BLaER1 (cell line): Measurements from ENCODE around the gene PTH2.

Experiments used
- H3K27ac ChIP-seq: shearing (Covaris generic); formaldehyde crosslinking; 2 replicates; pipeline ENCODE4 v1.8.1; 2022
- H3K27me3 ChIP-seq: shearing (Covaris generic); formaldehyde crosslinking; 2 replicates; pipeline ENCODE4 v1.8.1; 2022
- H3K36me3 ChIP-seq: shearing (Covaris generic); formaldehyde crosslinking; 2 replicates; pipeline ENCODE4 v1.8.1; 2022
- H3K4me1 ChIP-seq: shearing (Covaris generic); formaldehyde crosslinking; 2 replicates; pipeline ENCODE4 v1.8.1; 2022
- H3K4me2 ChIP-seq: shearing (Covaris generic); formaldehyde crosslinking; 2 replicates; pipeline ENCODE4 v1.8.1; 2022
- H3K4me3 ChIP-seq: shearing (Covaris generic); formaldehyde crosslinking; 2 replicates; pipeline ENCODE4 v1.8.1; 2022
- H3K9ac ChIP-seq: shearing (Covaris generic); formaldehyde crosslinking; 2 replicates; pipeline ENCODE4 v1.8.1; 2022
- H3K9me3 ChIP-seq: shearing (Covaris generic); formaldehyde crosslinking; 2 replicates; pipeline ENCODE4 v1.8.1; 2022
- H4K20me1 ChIP-seq: shearing (Covaris generic); formaldehyde crosslinking; 2 replicates; pipeline ENCODE4 v1.8.1; 2022
- Cebpa-rat ChIP-seq: shearing (Covaris generic); IDR thresholded peaks from 2 replicates; pipeline ENCODE4 v1.8.1; 2022

PTH2 gene

DNA sequence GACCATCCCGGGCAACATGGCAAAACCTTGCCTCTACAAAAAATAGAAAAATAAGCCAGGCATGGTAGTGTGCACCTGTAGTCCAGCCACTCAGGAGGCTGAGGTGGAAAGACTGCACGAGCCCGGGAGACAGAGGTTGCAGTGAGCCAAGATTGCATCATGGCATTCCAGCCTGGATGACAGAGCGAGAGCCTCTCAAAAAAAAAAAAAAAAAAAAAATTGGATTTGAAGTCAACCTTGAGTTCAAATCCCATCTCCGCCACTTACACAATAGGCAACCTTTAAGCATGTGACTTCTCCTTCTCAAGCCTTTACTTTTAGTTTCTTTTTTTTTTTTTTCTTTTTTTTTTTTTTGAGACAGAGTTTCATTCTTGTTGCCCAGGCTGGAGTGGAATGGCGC, 23.2 kb downstream of the PTH2 start:
- H3K36me3 ChIP-seq = no peaks in the 10 kb centered on the region
- no peak overlapping the region for H3K27ac ChIP-seq
- H3K4me1 ChIP-seq = peaks cover 69% of the 10 kb centered on the region
- no peak for TF ChIP-seq Cebpa-rat
- H3K4me3 ChIP-seq = no peak overlapping the region
- no peak overlapping the region for H3K9ac ChIP-seq
- no peaks in the 10 kb centered on the region for H4K20me1 ChIP-seq
- no peak overlapping the region for H3K4me2 ChIP-seq
- no peaks in the 10 kb centered on the region for H3K27me3 ChIP-seq
- no peaks in the 10 kb centered on the region for H3K9me3 ChIP-seq

DNA sequence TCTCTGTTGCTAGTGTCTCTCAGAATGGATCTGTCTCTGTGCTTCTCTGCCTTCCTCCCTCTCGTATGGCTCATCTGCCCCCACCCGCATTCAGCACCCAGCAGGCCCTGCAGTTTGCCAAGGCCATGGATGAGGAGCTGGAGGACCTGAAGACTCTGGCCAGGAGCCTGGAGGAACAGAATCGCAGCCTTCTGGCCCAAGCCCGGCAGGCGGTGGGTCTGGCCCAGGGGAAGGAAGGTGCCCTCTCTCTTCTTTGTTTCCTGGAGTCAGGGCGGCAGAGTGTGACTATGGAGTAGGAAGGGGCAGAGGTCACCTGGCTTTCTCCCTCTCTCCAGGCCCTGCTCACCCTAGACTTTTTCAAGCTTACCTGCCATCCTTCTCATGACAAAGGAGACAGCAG, 24.3 kb downstream of the PTH2 start:
- peak overlapping the region; percentile 38 for H3K27ac ChIP-seq
- H3K4me2 ChIP-seq = peak overlapping the region; percentile 58
- no peaks in the 10 kb centered on the region for H4K20me1 ChIP-seq
- H3K9me3 ChIP-seq = no peaks in the 10 kb centered on the region
- no peaks in the 10 kb centered on the region for H3K27me3 ChIP-seq
- H3K4me1 ChIP-seq = peaks cover 59% of the 10 kb centered on the region
- H3K9ac ChIP-seq = 0 out of 2 replicates have a peak overlapping the region, but pooled peaks have one; percentile 15
- TF ChIP-seq Cebpa-rat = no peak
- no peak overlapping the region for H3K4me3 ChIP-seq
- no peaks in the 10 kb centered on the region for H3K36me3 ChIP-seq

DNA sequence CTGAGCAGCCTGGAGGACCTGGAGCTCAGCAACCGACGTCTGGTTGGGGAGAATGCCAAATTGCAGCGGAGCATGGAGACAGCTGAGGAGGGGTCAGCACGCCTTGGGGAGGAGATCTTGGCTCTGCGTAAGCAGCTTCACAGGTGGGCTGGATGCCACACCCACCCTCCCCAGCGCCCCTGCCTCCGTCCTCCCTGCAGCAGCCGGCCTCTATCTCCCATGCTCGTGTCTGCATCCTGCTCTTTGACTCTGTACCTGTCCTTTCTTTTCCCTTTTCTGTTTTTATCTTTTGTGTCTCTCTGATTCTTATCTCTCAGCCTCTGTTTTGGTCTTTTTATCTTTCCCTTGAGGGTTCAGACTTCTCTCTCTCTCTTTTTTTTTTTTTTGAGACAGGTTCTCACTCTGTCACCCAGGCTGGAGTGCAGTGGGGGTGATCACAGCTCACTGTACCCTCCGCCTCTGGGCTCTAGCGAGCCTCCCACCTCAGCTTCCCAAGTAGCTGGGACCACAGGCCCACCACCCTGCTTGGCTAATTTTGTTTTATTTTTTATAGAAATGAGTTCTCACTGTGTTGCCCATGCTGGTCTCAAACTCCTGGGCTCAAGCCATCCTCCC, 25.1 kb downstream of the PTH2 start:
- Histone ChIP-seq H3K4me2 (peak overlapping the region; percentile 58), H3K9ac (peak overlapping the region; percentile 15; the same call in 1 of the 2 replicates), H3K36me3 (no peaks in the 10 kb centered on the region), H4K20me1 (no peaks in the 10 kb centered on the region), H3K4me1 (peaks cover 59% of the 10 kb centered on the region), H3K4me3 (no peak overlapping the region), H3K9me3 (no peaks in the 10 kb centered on the region), H3K27me3 (no peaks in the 10 kb centered on the region), H3K27ac (0 out of 2 replicates have a peak overlapping the region, but pooled peaks have one; percentile 38)
- no peak for TF ChIP-seq Cebpa-rat

DNA sequence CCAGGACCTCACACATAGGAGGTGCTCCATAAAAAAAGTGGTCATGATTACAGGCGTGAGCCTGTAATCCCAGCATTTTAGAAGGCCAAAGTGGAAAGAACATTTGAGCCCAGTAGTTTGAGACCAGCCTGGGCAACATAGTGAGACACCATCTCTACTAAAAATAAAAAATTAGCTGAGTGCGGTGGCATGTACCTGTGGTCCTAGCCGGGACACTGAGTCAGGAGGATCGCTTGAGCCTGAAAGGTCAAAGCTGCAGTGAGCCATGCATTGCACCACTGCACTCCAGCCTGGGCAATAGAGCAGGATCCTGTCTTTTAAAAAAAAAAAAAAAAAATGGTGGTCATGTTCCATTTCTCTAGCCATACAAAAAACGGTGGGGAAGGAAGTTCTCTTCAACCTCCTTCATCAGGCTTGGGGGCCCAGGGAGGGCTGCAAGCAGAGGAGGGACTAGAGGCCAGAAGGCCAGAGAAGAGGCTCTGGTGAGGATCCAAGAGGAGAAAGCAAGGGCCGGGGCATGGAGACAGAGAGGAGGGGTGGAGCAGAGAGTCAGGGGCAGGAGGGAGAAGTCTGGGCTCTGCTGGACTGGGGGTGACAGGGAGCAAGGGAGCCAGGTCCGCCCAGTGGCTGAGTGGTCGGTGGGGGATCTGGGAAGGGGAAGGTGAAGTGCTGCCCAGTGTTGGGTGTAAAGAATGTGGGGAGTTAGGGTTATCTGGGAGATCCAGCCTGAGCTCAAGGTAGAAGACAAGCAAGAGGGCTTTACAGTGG, 26.3 kb downstream of the PTH2 start:
- Histone ChIP-seq H3K27ac (no peak overlapping the region), H3K9ac (no peak overlapping the region), H4K20me1 (no peaks in the 10 kb centered on the region), H3K4me3 (no peak overlapping the region), H3K9me3 (no peaks in the 10 kb centered on the region), H3K36me3 (no peaks in the 10 kb centered on the region), H3K27me3 (peaks cover 5% of the 10 kb centered on the region; the same call in 1 of the 2 replicates), H3K4me1 (peaks cover 57% of the 10 kb centered on the region), H3K4me2 (peak overlapping the region; percentile 58)
- TF ChIP-seq Cebpa-rat = no peak

DNA sequence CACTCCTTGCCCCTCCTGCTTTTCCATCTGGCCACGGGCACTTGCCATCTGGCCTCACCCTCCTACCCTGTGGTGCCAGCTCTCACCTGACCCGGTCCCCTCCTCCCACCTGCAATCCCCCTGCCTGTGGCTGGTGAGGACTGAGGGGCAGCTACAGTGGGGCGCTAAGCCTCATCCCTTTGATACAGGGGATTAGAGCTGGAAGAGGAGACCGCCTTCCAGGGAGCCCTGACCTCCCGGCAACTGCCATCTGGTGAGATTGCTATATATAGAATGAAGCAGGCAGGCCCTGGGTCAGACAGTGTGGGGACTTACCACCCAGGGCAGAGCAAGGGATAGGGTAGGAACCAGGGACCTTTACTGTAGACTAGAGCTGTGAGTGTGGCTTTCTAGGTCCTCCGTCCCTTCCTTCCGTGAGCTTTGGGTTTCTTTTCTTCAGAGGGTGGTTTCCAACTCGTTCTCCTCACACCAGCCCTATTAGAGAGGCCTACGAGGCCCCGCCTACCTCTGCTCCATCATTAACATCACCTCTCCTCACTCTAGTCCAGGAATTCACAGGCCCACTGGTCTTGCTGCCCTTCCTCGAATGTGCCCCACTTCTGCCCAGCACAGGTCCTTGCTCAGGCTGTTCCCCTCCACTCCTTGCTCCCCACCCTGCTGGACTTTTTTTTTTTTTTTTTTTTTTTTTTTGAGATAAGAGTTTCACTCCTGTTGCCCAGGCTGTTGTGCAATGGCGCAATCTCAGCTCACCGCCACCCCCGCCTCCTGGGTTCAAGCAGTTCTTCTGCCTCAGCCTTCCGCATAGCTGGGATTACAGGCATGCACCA, 27.4 kb downstream of the PTH2 start:
- H3K4me2 ChIP-seq = no peak overlapping the region
- no peak overlapping the region for H3K4me3 ChIP-seq
- H3K9me3 ChIP-seq = no peaks in the 10 kb centered on the region
- peaks cover 68% of the 10 kb centered on the region for H3K4me1 ChIP-seq
- no peak overlapping the region for H3K9ac ChIP-seq
- H3K27me3 ChIP-seq = peaks cover 5% of the 10 kb centered on the region; the same call in 1 of the 2 replicates
- no peaks in the 10 kb centered on the region for H4K20me1 ChIP-seq
- no peaks in the 10 kb centered on the region for H3K36me3 ChIP-seq
- TF ChIP-seq Cebpa-rat = no peak
- no peak overlapping the region for H3K27ac ChIP-seq

DNA sequence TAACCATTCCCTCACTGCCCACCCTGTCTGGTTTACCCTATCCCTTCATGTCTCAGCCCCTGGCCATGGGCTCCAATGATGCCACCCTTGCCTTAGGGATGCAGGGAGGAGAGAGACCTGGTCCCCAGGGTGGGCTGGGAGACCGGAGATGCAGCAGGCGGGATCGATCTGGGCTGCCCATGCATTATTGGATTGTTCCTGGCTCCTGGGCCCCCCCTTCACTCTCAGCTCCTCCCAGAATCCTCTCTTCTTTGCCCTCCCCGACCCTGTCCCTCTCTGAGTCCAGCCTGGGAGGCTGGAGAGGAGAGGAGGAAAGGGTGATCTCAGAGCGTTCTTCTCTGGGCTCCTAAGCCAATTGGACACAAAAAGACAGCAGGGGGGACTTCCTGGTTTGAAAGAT, 29.4 kb downstream of the PTH2 start:
- H3K27ac ChIP-seq = no peak overlapping the region
- H3K4me2 ChIP-seq = peak overlapping the region; percentile 32; the same call in 1 of the 2 replicates
- no peak for TF ChIP-seq Cebpa-rat
- H3K9me3 ChIP-seq = no peaks in the 10 kb centered on the region
- H3K36me3 ChIP-seq = no peaks in the 10 kb centered on the region
- peaks cover 5% of the 10 kb centered on the region; the same call in 1 of the 2 replicates for H3K27me3 ChIP-seq
- H3K4me3 ChIP-seq = no peak overlapping the region
- no peak overlapping the region for H3K9ac ChIP-seq
- H4K20me1 ChIP-seq = no peaks in the 10 kb centered on the region
- peaks cover 72% of the 10 kb centered on the region for H3K4me1 ChIP-seq

DNA sequence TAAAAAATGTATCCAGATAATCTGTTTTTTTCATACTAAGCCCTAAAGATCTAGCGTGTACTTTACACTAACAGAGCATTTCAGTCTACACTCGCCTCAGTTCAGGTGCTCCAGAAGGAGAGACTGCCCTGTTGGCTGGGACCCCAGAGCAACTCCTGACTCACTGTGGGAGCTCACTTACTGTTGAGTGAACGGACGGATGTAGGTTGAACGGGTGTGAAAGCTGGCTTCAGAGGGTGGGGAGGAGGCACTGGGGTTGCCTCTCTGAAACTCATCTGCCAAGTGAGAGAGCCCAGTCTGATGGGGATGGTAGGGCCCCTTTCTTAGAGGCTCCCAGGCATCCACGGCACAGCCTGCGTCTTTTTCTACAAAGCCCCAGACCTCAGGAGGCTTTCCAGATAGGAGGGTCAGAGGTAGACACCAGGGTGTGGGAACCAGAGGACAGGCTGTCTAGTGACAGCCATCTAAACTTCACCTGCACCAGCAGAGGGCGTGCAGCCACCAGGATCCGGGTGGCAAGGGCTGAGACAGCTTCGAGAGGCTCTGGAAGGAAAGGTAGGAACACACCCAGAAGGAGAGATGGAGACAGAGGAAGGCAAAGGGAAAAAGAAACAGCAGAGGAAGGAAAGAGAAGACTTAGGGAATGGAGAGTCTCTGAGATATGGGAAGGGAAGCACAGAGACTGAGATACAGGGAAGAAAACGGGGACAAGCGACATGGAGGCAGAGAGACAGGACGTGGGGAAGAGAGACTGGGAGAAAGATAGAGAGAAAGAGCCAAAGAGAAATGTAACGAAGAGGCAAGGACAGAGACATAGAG, 31.5 kb downstream of the PTH2 start:
- Histone ChIP-seq H3K9ac (no peak overlapping the region), H3K27ac (no peak overlapping the region), H3K4me3 (no peak overlapping the region), H3K36me3 (no peaks in the 10 kb centered on the region), H3K4me1 (peaks cover 71% of the 10 kb centered on the region), H4K20me1 (no peaks in the 10 kb centered on the region), H3K27me3 (peaks cover 5% of the 10 kb centered on the region; the same call in 1 of the 2 replicates), H3K9me3 (no peaks in the 10 kb centered on the region), H3K4me2 (peak overlapping the region; percentile 44)
- TF ChIP-seq Cebpa-rat = no peak

DNA sequence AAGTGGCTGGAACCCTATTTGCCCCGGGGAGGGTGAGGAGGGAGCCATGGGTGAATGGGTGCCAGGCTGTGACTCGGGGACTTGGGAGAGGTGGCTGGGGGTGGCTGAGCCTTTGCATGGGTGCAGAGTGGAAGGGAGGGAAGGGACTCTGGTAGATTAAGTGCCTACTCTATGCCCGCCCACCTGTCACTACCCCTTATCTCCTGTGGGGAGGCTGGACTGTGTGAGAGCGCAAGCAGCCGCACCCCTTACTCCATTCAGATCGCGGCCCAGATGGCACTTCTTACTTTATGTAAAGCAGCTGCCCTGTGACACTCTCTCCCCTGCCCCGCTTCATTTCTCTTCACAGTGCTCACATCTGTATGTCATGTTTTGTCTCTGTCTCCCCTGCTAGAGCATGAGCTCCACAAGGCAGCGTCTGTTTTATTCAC, 32.3 kb downstream of the PTH2 start:
- Histone ChIP-seq H3K4me2 (peak overlapping the region; percentile 44), H3K4me1 (peaks cover 69% of the 10 kb centered on the region), H3K9me3 (no peaks in the 10 kb centered on the region), H3K4me3 (no peak overlapping the region), H4K20me1 (no peaks in the 10 kb centered on the region), H3K36me3 (no peaks in the 10 kb centered on the region), H3K27ac (no peak overlapping the region), H3K27me3 (peaks cover 5% of the 10 kb centered on the region; the same call in 1 of the 2 replicates), H3K9ac (no peak overlapping the region)
- no peak for TF ChIP-seq Cebpa-rat
